Endodermal cell (in vitro differentiated cells): ENCODE results near the gene SEMA3A. TPM values are rescaled to one million over a fixed set of nuclear protein-coding genes. Genes with fewer than 3 reads are reported as not detected.

ENCODE experiments used
- DNase-seq: peaks from one replicate; pipeline ENCODE4 v3.0.0-alpha.2; 2017
- H3K27ac ChIP-seq: 2 replicates; pipeline ENCODE4 v1.5.1; 2013; ENCODE audit warnings: mild to moderate bottlenecking, low read depth, low read length, moderate library complexity
- H3K27me3 ChIP-seq: 2 replicates; pipeline ENCODE4 v1.6.1; 2013; ENCODE audit warnings: mild to moderate bottlenecking, low read length, moderate library complexity; ENCODE audit not compliant: insufficient read depth, control insufficient read depth, poor library complexity, severe bottlenecking
- H3K36me3 ChIP-seq: 2 replicates; pipeline ENCODE4 v1.7.0; 2013; ENCODE audit warnings: mild to moderate bottlenecking, low read length, moderate library complexity; ENCODE audit not compliant: control insufficient read depth, insufficient read depth
- H3K4me1 ChIP-seq: one replicate; pipeline ENCODE4 v1.7.0; 2013; ENCODE audit warnings: low read length; ENCODE audit not compliant: control insufficient read depth, insufficient read depth
- H3K4me3 ChIP-seq: 2 replicates; pipeline ENCODE4 v1.5.1; 2013; ENCODE audit warnings: mild to moderate bottlenecking, low read length, moderate library complexity
- H3K9ac ChIP-seq: 2 replicates; pipeline ENCODE4 v1.6.1; 2013; ENCODE audit warnings: mild to moderate bottlenecking, low read length, moderate library complexity; ENCODE audit not compliant: poor library complexity, severe bottlenecking; ENCODE audit errors: extremely low read depth
- H3K9me3 ChIP-seq: 2 replicates; pipeline ENCODE4 v1.6.1; 2013; ENCODE audit warnings: mild to moderate bottlenecking, low read length, moderate library complexity; ENCODE audit not compliant: control insufficient read depth
- H3K27ac Mint-ChIP-seq: 2 replicates; pipeline ENCODE4 v1.8.0; 2020; ENCODE audit warnings: mixed read lengths
- H3K27me3 Mint-ChIP-seq: 2 replicates; pipeline ENCODE4 v1.8.0; 2021; ENCODE audit warnings: mild to moderate bottlenecking, mixed read lengths; ENCODE audit not compliant: insufficient read depth
- H3K36me3 Mint-ChIP-seq: 2 replicates; pipeline ENCODE4 v1.8.0; 2020; ENCODE audit warnings: low read depth, mixed read lengths
- H3K4me1 Mint-ChIP-seq: 2 replicates; pipeline ENCODE4 v1.8.0; 2020; ENCODE audit warnings: mixed read lengths
- H3K4me3 Mint-ChIP-seq: 2 replicates; pipeline ENCODE4 v1.8.0; 2020; ENCODE audit warnings: mild to moderate bottlenecking, moderate library complexity, mixed read lengths
- H3K9me3 Mint-ChIP-seq: 2 replicates; pipeline ENCODE4 v1.8.0; 2020; ENCODE audit warnings: mild to moderate bottlenecking, mixed read lengths
- CTCF ChIP-seq: fragments of 200-600 bp; sonication (generic); conservative IDR thresholded peaks from 2 replicates; pipeline ENCODE4 v1.5.0; 2021; ENCODE audit warnings: antibody characterized with exemption, mild to moderate bottlenecking
- WGBS, 2 experiments: methylation state at CpG; one replicate each; pipeline versions ENCODE4 v1.1.5 to v1.1.7; 2013; ENCODE audit warnings: missing lambda C conversion rate in 2 of 2, mixed read lengths in 1 of 2; ENCODE audit not compliant: insufficient coverage in 1 of 2, insufficient read length in 1 of 2; 5-methylcytosine and 5-hydroxymethylcytosine counted together
- total RNA-seq, 2 donors: library from RNA; stranded (reverse); fragmentation: NEBNext Ultra II Directional in 1 of 2; extraction: Animal tissue kit (Norgen Biotek cat#: 25700) in 1 of 2; gene quantifications; 2 replicates in 1 of 2; 3 replicates in 1 of 2; pipeline ENCODE4 v1.2.1, GENCODE V29; 2021

The SEMA3A gene
- total RNA-seq, 2 donors from 2014 or later: 43.5 to 72.8 TPM

GRCh38 chr7:84181628-84182027 is 13.0 kb downstream of the SEMA3A start:
- H3K9me3 ChIP-seq: no peaks in the 10 kb centered on the region
- DNase-seq: no peak
- no peak for TF ChIP-seq CTCF
- Mint-ChIP-seq H3K27ac (no peak overlapping the region), H3K36me3 (peaks cover 2% of the 10 kb centered on the region), H3K4me3 (no peak overlapping the region), H3K27me3 (no peaks in the 10 kb centered on the region), H3K9me3 (no peaks in the 10 kb centered on the region), H3K4me1 (peaks cover 20% of the 10 kb centered on the region)
- no peak overlapping the region for H3K9ac ChIP-seq
- no peak overlapping the region for H3K4me3 ChIP-seq
- 82 to 88% methylated on average over 1 of the region's 2 CpGs for WGBS, 2 experiments
- H3K27ac ChIP-seq: no peak overlapping the region
- no peaks in the 10 kb centered on the region for H3K27me3 ChIP-seq
- peaks cover 16% of the 10 kb centered on the region for H3K4me1 ChIP-seq
- H3K36me3 ChIP-seq: peaks cover 8% of the 10 kb centered on the region

GRCh38 chr7:84177758-84178412 is 16.7 kb downstream of the SEMA3A start:
- H3K36me3 ChIP-seq: peaks cover 30% of the 10 kb centered on the region
- H3K4me1 Mint-ChIP-seq: peaks cover 16% of the 10 kb centered on the region
- WGBS, 2 experiments: 23 to 67% methylated on average over 2 to 3 of the region's 3 CpGs
- DNase-seq: no peak
- H3K9me3 Mint-ChIP-seq: peaks cover 17% of the 10 kb centered on the region
- H3K4me3 Mint-ChIP-seq: no peak overlapping the region
- TF ChIP-seq CTCF: no peak
- H3K27ac ChIP-seq: no peak overlapping the region
- no peaks in the 10 kb centered on the region for H3K27me3 Mint-ChIP-seq
- H3K9ac ChIP-seq: no peak overlapping the region
- peaks cover 29% of the 10 kb centered on the region for H3K36me3 Mint-ChIP-seq
- H3K4me1 ChIP-seq: peaks cover 11% of the 10 kb centered on the region
- H3K9me3 ChIP-seq: peaks cover 37% of the 10 kb centered on the region
- H3K27me3 ChIP-seq: no peaks in the 10 kb centered on the region
- no peak overlapping the region for H3K4me3 ChIP-seq
- no peak overlapping the region for H3K27ac Mint-ChIP-seq

GRCh38 chr7:84176716-84177115 is 17.9 kb downstream of the SEMA3A start:
- Mint-ChIP-seq H3K4me1 (peaks cover 8% of the 10 kb centered on the region), H3K9me3 (peaks cover 24% of the 10 kb centered on the region), H3K27ac (no peak overlapping the region), H3K27me3 (no peaks in the 10 kb centered on the region), H3K36me3 (peaks cover 35% of the 10 kb centered on the region), H3K4me3 (no peak overlapping the region)
- H3K4me1 ChIP-seq: peaks cover 11% of the 10 kb centered on the region
- H3K27me3 ChIP-seq: no peaks in the 10 kb centered on the region
- H3K9me3 ChIP-seq: peaks cover 45% of the 10 kb centered on the region
- DNase-seq: no peak
- WGBS, 2 experiments: 87 to 100% methylated on average over 1 to 2 of the region's 2 CpGs
- peaks cover 33% of the 10 kb centered on the region for H3K36me3 ChIP-seq
- no peak overlapping the region for H3K9ac ChIP-seq
- no peak for TF ChIP-seq CTCF
- no peak overlapping the region for H3K27ac ChIP-seq
- no peak overlapping the region for H3K4me3 ChIP-seq
